GM18526 (cell line): ENCODE results near the gene TMEM248.

Experiments used
- POLR2A ChIP-seq: IDR thresholded peaks from 3 replicates; pipeline ENCODE4 v1.6.1; 2011; ENCODE audit not compliant: insufficient read length; ENCODE audit errors: extremely low read depth

Gene TMEM248

DNA sequence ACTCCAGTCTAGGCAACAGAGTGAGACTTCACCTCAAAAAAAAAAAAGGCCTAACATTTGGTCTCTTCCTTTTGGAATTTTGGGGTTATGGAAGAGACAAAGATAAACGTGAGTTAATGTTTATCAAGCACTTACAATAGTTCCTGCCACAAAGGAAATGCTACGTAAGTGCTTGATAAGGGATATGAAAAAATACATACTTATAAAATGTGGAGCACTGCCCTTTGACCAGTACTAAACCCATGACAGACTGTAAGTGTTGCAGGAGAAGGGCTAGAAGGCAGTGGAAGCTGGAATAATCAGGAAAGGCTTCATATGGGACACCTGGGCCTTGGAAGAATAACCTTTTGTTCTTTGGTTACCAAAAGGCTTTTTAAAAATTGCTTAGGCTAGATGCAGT lies 25.5 kb downstream of the TMEM248 start:
- no peak for TF ChIP-seq POLR2A

DNA sequence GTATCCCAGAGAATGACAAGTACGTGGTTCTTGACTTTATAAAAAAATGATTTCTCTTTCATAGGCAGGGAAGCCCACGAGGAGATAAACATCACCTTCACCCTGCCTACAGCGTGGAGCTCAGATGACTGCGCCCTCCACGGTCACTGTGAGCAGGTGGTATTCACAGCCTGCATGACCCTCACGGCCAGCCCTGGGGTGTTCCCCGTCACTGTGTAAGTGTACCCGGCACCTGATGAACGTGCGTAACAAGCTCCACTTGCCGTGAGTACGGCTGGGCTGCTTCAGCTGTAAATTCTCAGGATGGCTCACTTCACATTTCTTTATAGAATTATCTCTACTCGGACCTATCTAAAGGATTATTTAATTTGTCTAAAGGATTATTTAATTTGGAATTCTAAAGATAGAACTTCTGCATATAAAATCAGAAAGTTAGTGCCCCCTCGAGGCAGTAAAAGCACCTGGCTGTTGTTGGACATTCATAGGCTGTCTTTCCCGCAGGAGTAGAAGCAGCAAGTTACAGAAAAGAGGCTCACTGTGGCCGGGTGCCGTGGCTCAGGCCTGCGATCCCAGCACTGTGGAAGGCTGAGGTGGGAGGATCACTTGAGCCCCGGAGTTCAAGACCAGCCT lies 27.6 kb downstream of the TMEM248 start:
- no peak for TF ChIP-seq POLR2A

DNA sequence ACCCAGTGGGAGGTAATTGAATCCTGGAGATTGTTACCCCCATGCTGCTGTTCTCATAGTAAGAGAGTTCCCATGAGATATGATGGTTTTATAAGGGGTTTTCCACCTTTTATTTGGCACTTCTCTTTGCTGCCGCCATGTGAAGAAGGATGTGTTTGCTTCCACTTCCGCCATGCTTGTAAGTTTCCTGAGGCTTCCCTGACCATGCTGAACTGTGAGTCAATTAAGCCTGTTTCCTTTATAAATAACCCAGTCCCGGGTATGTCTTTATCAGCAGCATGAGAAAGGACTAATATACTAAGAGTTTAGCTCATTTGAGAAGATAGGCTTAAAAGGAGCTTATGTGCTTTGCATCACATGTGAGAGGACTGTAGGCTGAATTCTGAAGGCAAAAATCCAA lies 29.3 kb downstream of the TMEM248 start:
- no peak for TF ChIP-seq POLR2A

DNA sequence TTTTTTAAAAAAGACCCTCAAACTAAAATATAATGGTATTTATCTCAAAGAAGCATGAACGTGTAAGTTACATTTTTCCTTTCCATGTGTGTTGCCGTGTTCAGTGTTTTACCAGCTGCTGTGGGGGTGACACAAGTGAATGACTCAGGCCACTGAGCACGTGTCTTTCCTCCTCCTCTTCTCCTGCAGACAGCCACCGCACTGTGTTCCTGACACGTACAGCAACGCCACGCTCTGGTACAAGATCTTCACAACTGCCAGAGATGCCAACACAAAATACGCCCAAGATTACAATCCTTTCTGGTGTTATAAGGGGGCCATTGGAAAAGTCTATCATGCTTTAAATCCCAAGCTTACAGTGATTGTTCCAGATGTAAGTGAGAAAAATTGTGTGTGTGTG lies 29.7 kb downstream of the TMEM248 start:
- TF ChIP-seq POLR2A, result no peak

DNA sequence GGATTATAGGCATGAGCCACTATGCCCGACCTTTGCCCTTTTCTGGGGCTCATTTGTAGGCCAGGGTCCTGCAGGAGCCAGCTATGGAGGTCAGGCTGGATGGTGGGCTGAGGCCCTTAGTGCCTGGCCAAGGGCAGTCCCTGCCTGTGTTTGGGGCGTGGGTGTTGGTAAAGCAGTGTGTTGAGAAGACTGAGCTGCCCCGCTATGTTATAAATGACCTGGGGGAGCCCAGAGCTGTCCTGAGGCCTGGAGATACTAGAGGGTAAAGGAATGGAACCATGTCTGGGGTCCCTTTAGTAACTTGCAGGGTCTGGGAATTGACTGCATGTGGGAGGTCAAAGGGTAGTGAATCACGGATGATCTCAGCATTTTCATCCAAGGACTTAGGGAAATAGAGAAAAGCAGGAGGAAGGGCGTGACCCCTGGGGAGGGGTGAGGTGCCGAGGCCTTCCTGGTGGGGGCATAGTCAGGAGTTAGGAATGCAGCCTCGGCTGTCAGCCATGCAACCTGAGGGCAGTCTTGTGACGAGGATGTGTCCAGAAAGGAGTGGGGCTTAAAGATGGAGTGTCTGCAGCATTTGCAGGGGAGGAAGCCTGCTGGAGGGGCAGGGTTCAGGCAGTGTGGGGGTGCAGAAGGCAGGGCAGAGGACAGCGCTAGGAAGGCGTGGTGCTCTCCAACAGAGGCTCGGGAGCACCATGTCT lies 31.5 kb downstream of the TMEM248 start:
- no peak for TF ChIP-seq POLR2A

DNA sequence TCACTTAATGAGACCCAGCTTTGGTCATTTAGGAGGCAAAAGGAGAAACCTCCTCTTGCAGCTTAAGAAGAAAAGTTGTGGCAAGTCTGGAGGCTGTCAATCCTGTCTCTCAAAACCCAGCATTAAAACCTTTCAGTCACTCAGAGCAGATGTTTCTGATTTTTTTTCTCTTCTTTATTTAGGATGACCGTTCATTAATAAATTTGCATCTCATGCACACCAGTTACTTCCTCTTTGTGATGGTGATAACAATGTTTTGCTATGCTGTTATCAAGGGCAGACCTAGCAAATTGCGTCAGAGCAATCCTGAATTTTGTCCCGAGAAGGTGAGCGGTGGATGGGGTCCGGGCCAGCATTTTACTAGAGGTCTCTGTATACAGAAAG lies 32.0 kb downstream of the TMEM248 start:
- no peak for TF ChIP-seq POLR2A

DNA sequence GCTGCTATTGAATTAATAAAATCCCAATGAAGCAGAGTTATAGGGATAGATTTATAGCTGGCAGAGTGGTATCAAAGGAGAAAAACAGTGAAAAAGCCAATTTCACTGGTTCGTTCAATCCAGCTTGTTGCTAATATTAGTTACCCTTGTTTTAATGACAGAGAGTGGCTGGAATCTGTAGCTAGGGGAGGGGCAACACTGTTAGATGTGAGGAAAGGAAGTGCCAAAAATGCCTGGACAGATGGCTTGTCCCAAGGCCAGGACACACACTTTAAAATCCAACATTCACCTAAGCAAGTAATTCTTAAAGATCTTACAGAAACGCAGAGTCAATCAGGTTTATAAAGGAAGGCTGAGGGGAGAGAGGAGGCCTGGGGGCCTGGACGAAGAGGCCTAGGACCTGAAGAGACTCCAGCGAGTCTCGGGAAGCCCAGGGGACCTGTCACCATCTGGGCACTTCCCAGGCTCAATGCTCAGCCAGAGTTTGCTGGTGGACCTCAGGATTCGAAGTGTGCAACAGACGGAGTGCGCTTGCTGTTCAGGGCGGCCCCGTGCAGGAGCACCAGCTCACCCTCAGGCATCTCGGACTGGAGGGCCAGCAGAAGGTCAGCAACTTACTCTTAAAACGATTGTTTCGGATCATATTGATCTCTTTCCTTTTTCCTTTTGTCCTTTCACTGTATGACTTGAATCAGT lies 36.7 kb downstream of the TMEM248 start:
- TF ChIP-seq POLR2A, result no peak

DNA sequence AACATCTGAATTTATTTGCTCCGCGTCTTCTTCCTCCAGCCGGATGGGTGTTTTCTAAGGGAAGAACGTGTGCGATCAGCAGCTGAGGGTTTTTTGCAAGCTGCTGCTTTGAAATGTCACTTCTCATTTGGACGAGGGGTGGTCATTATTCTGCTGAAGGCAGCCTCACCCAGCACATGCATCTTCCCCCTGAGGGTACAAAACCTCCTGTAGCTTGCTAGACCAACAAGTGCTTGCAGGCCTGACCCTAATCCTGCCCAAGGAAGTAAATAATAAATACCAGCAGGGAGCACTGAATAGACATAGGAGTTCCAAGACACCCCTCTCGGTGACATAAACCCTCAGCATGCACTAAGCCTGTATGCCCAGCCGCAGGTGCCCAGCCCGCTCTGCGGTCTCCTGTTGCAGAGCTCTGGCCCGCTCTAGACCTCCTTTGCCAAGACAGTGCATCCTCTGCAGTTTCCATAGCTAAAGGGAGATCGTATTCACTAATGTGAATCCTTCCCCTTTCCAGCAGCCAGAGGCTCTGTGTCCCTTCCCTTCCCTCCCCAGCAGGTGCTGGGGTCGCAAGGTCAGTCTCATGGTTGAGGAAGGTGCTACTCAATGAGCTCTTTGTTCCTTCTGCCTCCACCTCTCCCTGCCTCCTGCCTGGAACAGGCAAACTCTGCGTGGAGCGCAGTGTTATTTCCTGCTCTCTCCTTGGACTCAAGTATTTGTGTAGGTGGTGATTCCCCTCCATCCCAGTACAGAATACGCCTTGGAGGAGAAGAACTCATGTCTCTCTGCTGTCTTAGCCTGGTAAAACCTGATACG lies 37.7 kb downstream of the TMEM248 start:
- TF ChIP-seq POLR2A, result no peak

DNA sequence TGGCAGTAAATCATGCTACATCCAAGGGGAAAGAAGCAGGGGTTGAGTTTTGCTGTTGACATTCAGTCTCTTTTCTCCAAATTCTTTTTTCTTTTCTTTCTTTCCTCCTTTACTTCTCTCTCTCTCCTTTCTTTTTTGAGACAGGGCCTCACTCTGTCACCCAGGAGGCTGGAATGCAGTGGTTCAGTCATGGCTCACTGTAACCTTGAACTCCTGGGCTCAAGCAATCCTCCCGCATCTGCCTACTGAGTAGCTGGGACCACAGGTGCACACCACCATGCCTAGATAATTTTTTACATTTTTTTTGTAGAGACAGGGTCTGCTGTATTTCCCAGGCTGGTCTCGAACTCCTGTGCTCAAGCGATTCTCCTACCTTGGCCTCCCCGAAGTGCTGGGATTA lies 39.2 kb downstream of the TMEM248 start:
- no peak for TF ChIP-seq POLR2A

DNA sequence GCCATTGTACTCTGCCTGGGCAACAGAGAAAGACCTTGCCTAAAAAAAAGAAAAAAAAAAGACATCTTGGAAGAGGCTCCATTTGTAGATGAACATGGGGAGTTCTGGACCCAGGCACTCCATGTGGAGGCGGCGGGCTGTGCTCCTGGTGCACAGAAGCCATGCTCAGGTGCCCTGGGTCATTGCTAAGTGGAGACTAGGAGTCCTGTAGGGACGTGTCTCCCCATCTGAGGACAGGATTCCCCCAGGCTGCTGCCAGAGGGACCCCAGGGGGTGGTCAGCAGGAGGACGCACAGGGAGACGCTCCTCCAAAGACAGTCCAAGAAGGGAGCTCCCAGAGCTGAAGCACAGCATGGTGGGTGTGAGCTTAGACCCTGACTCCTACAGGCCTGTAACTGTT lies 40.1 kb downstream of the TMEM248 start:
- no peak for TF ChIP-seq POLR2A

DNA sequence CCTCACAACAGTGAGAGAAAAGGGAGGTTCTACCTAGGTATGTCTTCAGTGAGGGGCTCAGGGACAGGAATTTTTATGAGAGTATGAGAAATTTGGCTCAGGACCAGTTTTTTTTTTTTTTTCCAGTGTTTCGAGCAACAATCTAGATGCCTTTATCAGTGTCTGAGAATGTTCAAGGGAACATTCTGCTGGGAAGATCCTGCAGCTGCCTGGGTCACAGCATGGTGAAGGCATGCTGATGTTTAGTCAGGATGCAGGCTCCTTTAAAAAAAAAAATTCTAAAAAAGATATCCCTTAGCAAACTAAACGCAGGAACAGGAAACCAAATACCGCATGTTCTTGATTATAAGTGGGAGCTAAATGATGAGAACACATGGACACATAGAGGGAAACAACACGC lies 43.4 kb downstream of the TMEM248 start:
- TF ChIP-seq POLR2A, result no peak

DNA sequence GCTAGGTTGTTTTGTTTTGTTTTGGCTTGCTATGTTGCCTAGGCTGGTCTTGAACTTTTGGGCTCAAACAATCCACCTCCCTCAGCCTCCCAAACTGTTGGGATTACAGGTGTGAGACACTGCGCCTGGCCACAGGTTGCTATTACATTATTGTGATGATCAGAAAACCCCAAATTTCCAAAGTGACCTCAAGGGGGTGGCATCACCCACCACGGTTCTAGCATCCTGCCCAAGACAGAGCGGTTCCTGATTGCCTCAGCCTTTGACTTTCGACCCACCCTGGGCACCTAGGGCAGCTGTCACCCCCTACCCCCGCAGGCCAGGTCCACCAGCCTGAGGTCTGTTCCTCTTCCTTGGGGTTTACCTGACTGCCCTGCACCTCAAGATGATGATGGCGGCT lies 46.0 kb downstream of the TMEM248 start:
- no peak for TF ChIP-seq POLR2A

DNA sequence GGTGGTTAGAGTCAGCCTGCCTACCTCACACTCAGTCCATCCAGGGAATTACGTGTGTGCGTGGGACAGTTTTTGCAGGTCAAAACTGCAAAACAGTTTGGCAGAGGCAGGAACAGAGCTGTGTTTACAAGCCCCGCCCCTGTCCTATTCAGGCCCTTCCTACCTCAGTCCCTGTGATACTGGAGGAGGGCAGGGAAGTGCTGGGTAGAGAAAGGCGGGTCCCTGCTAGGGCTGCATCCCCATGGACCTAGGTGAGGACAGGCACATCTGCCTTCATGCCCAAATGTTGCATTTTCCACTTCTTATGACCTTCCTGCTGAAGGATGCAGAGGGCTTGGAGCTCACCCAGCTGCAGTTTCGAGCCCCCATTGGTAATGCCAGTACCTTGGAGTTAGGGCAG lies 49.3 kb downstream of the TMEM248 start:
- no peak for TF ChIP-seq POLR2A

DNA sequence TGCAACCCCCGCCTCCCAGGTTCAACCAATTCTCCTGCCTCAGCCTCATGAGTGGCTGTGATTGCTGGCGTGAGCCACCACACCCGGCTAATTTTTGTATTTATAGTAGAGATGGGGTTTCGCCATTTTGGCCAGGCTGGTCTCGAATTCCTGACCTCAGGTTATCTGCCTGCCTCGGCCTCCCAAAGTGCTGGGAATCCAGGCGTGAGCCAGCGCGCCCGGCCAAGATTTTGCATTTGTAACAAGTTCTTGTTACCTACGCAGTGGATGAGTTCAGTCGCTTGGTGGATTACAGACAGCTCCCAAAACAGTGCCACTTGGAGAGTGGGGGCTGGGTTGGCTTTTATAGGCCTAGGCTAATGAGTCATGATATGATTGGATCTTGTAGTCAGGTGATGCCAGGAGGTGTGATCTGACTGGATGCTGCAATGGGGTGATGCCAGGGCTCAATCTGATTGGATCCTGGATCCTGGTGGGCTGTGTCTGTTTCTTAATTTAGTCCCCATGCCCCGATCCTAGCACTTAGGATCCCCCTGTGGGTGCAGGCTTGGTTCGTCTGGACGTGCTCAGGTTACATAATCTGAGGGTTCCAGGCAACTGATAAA lies 54.1 kb downstream of the TMEM248 start:
- no peak for TF ChIP-seq POLR2A

DNA sequence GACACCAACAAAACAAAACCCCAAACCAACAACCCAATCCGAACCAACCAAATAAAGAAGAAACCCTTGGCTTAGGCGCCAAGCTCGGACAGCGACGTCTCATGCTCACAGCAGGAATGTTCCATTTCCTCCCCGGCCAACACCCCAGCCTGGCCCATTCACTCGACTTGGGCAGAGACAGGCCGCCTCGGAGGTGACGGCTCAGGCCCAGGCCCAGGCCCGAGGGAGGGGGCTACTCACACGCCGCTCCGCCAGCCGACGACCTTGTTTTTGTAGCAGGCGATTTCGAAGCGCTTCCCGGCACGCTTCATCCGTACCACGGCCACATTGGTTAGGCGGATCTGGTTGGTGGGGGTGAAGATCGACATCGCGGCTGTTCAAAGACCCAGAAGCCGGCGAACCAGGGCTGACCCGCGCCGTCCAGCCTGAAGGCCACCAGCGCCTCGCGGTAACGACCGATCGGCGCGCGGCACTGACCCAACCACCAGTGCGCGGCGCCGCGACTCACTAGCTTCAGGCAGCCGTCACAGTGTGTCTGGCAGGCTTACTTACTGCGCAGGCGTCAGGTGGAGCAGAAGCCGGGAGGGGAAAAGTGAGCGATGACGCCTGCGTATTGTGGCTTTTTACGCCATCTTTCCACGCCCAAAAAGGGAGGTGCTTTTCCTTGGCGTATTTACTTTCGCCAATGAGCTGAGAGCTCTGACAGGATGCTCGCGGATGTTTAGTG lies 74.2 kb downstream of the TMEM248 start, which contains the start of gene SBDS:
TSS of gene SBDS (minus strand) at position 537 of the 727 bp plus-strand sequence. CDS start at position 368, 169 bp downstream.
- peak; percentile 80 for TF ChIP-seq POLR2A
